Ramos (cell line): ENCODE results near the gene OPHN1.
"Not testable (repeated sequence)": the region's sequence is repeated elsewhere in the genome, so short reads cannot be mapped to it uniquely, and the experiment has no call there.

Experiments used
- in situ Hi-C: fragments of 300-500 bp; cut with MboI; formaldehyde crosslinking; loops from one replicate; pipeline ENCODE4 v1.14.3; 2022; ENCODE audit warnings: low sequenced_read_pairs; ENCODE audit not compliant: unreplicated experiment

Gene OPHN1

GRCh38 chrX:68372665-68373064 is 60.6 kb downstream of the OPHN1 start:
- in situ Hi-C loops = no loop called here

GRCh38 chrX:68369559-68369958 is 63.7 kb downstream of the OPHN1 start:
- in situ Hi-C loops = no loop called here

- in situ Hi-C loops = no loop called here
Observed at GRCh38 chrX:68365341-68365740, 68.0 kb downstream of the OPHN1 start.

GRCh38 chrX:68363984-68364383 is 69.3 kb downstream of the OPHN1 start:
- in situ Hi-C loops = no loop called here

- in situ Hi-C loops = no loop called here
Observed at GRCh38 chrX:68358679-68359078, 74.6 kb downstream of the OPHN1 start.

- in situ Hi-C loops = no loop called here
Observed at GRCh38 chrX:68355629-68355920, 77.7 kb downstream of the OPHN1 start.

GRCh38 chrX:68354879-68355628 is 78.2 kb downstream of the OPHN1 start:
- in situ Hi-C loops = no loop called here

GRCh38 chrX:68345025-68345424 is 88.3 kb downstream of the OPHN1 start:
- in situ Hi-C loops = no loop called here

- in situ Hi-C loops = no loop called here
Observed at GRCh38 chrX:68343551-68343950, 89.7 kb downstream of the OPHN1 start.

GRCh38 chrX:68332201-68332731 is 101.0 kb downstream of the OPHN1 start:
- in situ Hi-C loops = no loop called here

GRCh38 chrX:68326841-68327240 is 106.5 kb downstream of the OPHN1 start:
- in situ Hi-C loops = not testable (repeated sequence)

- in situ Hi-C loops = no loop called here
Observed at GRCh38 chrX:68307769-68308168, 125.5 kb downstream of the OPHN1 start.

GRCh38 chrX:68304602-68305001 is 128.7 kb downstream of the OPHN1 start:
- in situ Hi-C loops = no loop called here

- in situ Hi-C loops = no loop called here
Observed at GRCh38 chrX:68299898-68300297, 133.4 kb downstream of the OPHN1 start.

- in situ Hi-C loops = no loop called here
Observed at GRCh38 chrX:68292471-68292870, 140.8 kb downstream of the OPHN1 start.

GRCh38 chrX:68288127-68288526 is 145.2 kb downstream of the OPHN1 start:
- in situ Hi-C loops = no loop called here

GRCh38 chrX:68287419-68287818 is 145.9 kb downstream of the OPHN1 start:
- in situ Hi-C loops = no loop called here

- in situ Hi-C loops = no loop called here
Observed at GRCh38 chrX:68286980-68287379, 146.3 kb downstream of the OPHN1 start.

GRCh38 chrX:68286076-68286475 is 147.2 kb downstream of the OPHN1 start:
- in situ Hi-C loops = no loop called here

- in situ Hi-C loops = no loop called here
Observed at GRCh38 chrX:68284281-68284904, 148.9 kb downstream of the OPHN1 start.

GRCh38 chrX:68273887-68274286 is 159.4 kb downstream of the OPHN1 start:
- in situ Hi-C loops = no loop called here

GRCh38 chrX:68264793-68265192 is 168.5 kb downstream of the OPHN1 start:
- in situ Hi-C loops = not testable (repeated sequence)
